Erythroblast (primary cell): ENCODE results near the gene C1orf74.
"Not testable (repeated sequence)": the region's sequence is repeated elsewhere in the genome, so short reads cannot be mapped to it uniquely, and the experiment has no call there.

Experiments used
- DNase-seq, 2 experiments: peaks; one replicate each; lab custom pipeline; 2025; lab: John Stamatoyannopoulos, UW
- GATA1 ChIP-seq: IDR thresholded peaks from 2 replicates; pipeline ENCODE4 v1.6.1; 2011; ENCODE audit warnings: low read depth, mild to moderate bottlenecking, control low read depth, low read length, moderate library complexity
- POLR2A ChIP-seq: IDR thresholded peaks from 2 replicates; pipeline ENCODE4 v1.6.1; 2011; ENCODE audit warnings: mild to moderate bottlenecking, low read length

Gene C1orf74

DNA sequence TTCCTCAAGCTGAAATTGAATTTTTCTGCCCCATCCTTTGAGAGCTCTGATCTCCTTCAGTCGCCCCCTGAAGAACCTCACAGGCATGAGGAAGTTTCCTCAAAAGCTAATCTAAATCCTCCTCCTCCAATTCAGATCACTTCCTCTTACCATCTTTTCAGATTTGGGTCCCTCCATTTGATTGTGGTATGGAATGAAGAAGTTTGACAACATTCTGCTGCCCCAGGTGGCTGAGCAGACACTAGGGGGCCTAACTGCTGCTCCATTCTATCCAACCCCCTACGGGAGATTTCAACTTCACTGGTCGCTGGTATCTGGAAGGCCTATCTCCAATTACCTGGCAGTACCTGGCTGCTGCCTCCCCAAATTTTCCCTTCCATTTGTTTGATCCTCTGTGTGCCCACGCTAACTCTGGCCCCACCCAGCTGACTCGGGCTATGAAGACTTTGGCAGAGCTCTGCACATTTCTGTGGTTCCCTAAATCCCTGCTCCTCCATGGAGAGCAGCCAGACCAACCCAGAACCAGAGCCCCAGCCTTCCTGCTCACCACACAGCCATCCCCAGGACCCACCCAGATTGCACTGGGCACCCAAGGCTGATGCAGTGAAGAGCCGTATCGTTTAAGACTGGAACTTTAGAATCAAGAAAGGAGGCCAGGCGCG is 13.8 kb upstream of the C1orf74 start:
- TF ChIP-seq GATA1: no peak
- no peak for TF ChIP-seq POLR2A
- no peak for DNase-seq

DNA sequence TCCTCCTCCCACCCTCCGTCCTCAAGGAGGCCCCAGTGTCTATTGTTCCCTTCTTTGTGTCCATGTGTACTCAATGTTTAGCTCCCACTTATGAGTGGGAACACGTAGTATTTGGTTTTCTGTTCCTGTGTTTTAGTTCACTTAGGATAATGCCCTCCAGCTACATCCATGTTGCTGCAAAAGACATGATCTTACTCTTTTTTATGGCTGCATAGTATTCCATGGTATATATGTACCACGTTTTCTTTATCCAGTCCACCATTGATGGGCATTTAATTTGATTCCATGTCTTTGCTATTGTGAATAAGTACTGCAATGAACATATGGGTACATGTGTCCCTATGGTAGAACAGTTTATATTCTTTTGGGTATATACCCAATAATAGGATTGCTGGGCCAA is 9.4 kb upstream of the C1orf74 start:
- DNase-seq: not testable (repeated sequence)

DNA sequence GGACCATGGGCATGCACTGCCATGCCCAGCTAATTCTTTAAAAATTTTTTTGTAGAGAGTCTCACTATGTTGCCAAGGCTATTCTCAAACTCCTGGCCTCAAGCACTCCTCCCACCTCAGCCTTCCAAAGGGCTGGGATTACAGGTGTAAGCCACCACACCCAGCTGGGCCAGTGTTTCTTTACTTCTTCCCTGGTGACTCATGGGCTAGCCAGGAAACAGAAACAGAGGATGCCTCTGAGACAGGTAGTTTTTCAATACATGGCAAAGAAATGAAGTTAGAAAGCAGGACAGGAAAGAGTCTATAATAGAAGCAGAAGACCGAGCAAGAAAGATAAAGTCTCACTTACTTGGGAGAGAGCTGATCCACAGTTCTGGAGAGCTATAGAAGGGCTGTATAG is 7.6 kb upstream of the C1orf74 start:
- no peak for TF ChIP-seq GATA1
- no peak for TF ChIP-seq POLR2A
- no peak for DNase-seq

DNA sequence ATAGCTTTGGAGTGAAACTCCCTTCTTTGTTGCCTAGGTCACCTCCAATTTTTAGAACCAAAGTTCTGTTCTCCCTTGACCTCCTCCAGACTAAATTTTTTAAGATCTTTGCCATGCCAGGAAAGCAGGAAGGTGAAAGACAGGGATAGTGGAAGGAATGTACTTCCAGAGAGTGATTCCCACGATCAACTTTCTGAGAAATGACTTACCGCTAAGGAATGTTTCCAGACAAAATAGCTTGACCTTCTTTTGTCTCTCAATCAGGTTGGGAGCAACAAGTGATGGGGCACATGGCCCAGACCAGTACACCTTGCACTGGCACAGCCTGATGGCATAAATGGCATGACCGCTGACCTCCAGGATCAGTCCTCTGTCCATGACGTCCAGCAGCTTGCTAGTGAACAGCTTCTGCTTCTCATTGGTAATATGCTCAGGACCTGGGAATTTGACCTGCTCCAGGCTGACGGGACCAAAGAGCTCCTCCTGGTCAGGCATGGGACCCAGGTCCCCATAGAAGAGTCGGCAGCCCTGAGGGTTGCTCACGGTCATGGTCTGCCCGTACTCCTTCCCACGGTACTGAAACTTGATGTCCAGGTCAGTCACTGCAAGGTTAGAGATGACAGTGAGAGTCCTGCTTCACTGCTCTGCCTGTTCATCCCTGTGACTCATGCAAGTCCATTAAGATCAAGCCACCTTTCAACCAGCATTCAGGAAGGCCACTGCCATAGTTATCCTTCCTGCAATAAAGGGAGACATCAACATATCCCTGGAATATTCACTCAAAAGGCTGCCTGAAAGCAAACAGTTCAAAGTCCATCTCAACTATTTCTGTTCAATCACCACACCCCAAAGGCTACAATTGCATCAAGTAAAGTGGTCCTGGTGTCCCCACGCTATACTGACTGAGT is 6.2 kb upstream of the C1orf74 start:
- no peak for DNase-seq
- no peak for TF ChIP-seq POLR2A
- TF ChIP-seq GATA1: no peak

DNA sequence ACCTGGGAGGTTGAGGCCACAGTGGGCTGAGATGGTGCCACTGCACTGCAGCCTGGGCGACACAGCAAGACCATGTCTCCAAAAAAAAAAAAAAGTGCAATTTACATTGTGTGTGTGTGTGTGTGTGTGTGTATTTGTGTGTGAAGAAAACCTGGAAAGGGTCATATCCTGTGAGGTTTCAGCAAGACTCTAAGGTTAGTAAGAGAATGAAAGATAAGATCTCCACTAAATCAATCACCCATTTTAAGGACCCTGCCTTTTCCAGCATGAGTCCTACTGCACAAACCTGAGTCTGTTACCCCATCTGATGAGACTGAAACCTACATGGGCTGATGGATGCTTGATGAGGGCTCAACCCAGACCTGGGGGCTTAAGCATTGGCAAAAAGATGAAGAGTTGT is 4.9 kb upstream of the C1orf74 start:
- DNase-seq: no peak

DNA sequence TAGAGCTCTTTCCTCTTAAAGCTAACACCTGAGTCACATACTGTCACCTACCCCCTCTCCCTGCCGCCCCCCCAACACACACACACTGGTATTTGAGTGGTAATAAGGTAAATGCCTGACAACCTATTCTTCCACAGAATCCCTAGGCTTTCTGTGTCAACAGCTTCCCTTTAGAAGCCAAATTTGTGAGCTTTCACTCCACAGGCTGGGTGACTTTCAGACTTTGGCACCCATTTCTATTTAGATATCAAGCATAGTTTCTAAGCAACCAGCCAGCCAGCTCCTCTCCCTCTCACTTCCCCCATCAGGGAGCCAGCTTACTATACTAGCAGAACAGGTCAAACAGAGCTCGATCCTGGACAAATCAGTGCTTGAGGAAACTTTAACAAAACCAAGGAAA is 3.2 kb upstream of the C1orf74 start:
- TF ChIP-seq POLR2A (no peak), GATA1 (no peak)
- no peak for DNase-seq

More for the DNA sequence above, 4.9 kb upstream of the C1orf74 start:
- TF ChIP-seq GATA1 (no peak), POLR2A (no peak)

DNA sequence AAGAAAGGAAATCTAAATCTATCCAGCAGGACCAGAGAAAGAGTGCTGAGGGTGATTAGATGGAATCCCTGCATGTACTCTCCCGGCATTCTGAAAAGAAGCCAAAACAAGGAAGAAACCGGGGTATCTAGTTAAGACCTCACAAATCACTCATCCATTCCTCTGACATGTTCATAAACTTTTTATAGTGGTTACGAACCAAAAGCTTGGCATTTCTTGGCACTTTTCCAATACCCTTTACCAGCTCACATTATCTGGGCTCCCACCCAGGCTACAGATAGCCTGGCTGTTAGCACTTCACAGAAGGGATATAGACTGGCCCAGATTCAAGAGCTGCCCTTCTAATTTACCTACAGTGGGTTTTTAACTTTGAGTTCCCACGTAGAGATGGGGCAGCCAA is 1.8 kb upstream of the C1orf74 start:
- no peak for TF ChIP-seq POLR2A
- no peak for TF ChIP-seq GATA1
- DNase-seq: peak; percentile 43 to 65

DNA sequence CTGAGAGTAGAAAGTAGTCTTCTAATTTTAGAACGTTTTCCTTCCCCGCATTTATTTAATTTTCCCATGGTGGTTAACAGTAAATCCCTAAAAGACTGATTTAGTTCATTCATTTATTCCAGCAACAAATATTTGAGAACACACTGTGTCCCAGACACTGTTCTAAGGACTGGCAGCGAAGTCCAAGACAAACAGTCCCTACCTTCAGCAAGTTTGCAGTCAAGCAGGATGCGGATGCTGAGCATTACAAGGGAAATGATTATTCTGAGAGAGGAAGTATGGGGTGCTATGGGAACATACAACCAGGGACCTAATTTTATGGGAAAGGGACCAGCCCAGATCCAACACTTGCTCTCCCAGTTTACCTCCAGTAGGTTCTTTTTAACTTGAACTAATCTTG is 1.2 kb upstream of the C1orf74 start:
- TF ChIP-seq GATA1 (no peak), POLR2A (no peak)
- DNase-seq: no peak

DNA sequence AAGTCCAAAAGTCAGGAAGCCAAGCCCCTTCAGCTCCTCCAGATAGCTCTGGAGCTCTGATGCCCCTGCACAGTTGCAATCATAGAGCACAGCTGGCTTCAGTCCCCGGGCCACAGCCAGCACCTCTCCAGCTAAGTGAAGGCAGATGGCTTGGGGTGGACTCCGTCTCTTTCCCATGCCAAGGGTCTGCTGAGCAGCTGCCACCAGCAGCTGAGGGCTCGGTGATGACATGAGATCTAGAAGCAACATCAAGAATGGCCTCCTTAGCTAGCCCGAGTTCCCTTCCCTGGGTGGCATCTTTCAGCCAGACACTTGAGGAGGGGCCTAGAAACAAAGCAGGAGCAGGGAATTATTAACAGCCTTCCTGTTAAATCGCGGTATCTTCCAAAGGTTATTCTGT is 973 bp downstream of the C1orf74 start:
- DNase-seq: no peak
- no peak for TF ChIP-seq POLR2A
- TF ChIP-seq GATA1: no peak

DNA sequence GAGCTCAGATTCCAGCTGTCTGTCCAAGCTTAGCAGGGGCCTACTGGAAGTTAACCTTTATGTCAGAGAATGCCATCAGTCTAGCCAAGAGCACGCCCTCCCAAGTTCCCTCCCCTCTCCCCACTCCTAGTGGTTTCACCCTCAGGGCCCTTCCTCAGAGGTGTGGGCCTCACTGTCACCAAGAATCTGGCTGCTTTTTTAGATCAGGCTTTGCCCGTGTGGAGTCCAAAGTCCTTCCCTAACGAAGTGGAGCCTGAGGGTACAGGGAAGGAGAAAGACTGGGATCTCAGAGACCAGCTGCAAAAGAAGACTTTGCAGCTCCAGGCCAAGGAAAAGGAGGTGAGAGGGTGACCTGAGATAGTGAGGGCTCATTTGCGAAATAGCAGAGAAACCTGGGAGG is 4.1 kb downstream of the C1orf74 start:
- TF ChIP-seq GATA1 (no peak), POLR2A (no peak)
- no peak for DNase-seq

DNA sequence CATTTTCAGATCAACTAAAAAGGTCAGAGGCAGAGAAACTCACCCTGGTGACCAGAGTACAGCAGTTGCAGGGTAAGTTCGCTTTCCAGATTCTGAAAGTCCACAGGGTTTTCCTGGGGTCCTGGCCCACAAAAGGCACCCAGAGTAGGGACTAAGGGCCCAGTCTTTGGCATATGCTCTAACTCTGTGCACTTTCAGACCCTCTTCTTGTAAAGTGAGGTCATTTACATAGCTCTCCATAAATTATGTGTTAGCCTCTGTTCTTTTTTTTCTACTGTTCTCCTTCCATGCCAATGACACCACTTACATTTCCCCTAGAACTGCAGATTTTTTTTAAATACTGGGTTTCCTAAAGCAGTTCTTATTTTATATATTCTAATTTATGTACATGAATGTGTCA is 6.3 kb downstream of the C1orf74 start:
- no peak for DNase-seq
- TF ChIP-seq GATA1 (no peak), POLR2A (no peak)

DNA sequence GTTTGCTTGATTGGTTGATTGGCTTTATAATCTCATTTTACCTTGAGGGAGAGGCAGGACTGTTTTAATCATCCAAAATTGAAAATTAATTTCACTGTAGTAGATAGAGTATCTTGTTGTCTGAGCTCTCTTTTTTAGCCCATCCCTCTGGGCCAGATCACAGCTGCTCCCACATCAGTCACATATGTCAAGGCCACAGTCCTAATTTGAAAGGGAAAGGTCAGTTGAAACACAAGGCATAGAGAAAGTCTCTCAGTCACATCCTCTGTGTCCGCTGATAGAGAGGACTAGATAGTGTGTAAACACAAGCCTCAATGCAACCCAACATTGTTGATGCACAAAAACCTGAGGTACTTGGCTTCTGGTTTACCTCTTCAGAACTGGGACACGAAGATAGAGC is 6.8 kb downstream of the C1orf74 start:
- no peak for DNase-seq
- no peak for TF ChIP-seq POLR2A
- no peak for TF ChIP-seq GATA1

DNA sequence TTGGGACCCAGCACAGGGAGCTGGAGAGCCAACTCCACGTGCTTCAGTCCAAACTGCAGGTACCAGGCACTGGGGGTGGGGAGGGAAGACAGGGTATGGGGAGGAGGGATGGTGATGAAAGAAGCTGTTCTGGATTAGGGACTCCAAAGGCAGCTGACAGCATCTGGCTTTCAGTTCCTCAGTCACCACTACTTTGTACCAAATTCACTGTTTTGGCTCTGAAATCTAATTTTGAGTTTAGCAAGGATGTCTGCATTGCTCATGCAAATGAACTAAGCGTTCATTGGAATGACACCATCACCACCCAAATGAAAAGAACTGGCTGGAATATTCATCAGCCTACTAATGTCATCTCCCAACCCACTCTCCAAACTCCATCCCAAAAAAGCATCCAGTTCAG is 8.7 kb downstream of the C1orf74 start:
- TF ChIP-seq GATA1 (no peak), POLR2A (no peak)
- no peak for DNase-seq

DNA sequence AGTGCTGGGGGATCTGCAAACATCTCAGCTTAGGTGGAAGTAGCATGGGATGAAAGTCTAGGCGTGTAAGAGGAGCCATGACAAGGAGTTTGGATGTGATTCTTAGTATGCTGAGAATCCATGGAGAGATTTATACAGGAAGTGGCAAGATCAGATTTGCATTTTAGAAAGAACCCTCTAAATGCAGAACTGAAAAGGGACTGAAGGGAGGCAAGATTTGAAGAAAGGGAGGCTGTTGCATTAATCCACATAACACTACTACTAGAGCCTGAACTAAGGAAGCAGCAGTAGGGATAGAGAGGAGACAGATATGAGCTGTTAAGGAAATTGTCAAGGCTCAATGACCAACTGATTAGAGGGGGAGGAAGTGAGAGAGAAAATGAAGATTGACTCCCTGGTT is 9.8 kb downstream of the C1orf74 start:
- TF ChIP-seq POLR2A (no peak), GATA1 (no peak)
- DNase-seq: no peak

DNA sequence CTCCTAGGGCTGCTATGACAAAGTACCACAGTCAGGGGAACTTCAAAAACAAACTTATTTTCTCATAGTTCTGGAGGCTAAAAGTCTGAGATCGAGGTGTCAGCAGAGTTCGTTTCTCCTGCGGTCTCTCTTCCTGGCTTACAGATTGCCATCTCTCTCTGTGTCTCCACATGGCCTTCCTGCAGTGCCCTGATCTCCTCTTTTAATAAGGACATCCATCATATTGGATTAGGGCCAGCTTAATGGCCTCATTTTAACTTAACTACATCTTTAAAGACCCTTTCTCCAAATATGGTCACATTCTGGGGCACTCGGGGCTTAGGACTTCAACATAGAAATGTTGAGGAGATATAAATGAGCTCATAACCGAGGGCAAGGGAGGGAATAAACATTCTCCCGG is 12.2 kb downstream of the C1orf74 start:
- DNase-seq: peak in 1 of 2 experiments; percentile 46

More for the DNA sequence above, 12.2 kb downstream of the C1orf74 start:
- no peak for TF ChIP-seq GATA1
- no peak for TF ChIP-seq POLR2A
